Prostate gland (tissue), 2 donors: ENCODE results near the gene ZCCHC7. TPM values are rescaled to one million over a fixed set of nuclear protein-coding genes. Genes with fewer than 3 reads are reported as not detected.

ENCODE experiments used
- DNase-seq: peaks from one replicate; pipeline ENCODE4 v3.0.0-alpha.2; 2019; ENCODE audit warnings: low spot score
- H3K27ac ChIP-seq, 2 donors: fragments of 200-600 bp; sonication (generic); 2 replicates each; pipeline ENCODE4 v1.5.1; 2017 to 2019
- H3K27me3 ChIP-seq: fragments of 200-600 bp; sonication (generic); replicated peaks from 2 replicates; pipeline ENCODE4 v1.5.1; 2019; ENCODE audit not compliant: insufficient read depth
- H3K36me3 ChIP-seq, 2 donors: fragments of 200-600 bp; sonication (generic); 1 replicate in 1 of 2; 2 replicates in 1 of 2; pipeline versions ENCODE4 v1.5.1 to v1.8.1; 2017 to 2019
- H3K4me1 ChIP-seq: fragments of 200-600 bp; sonication (generic); replicated peaks from 2 replicates; pipeline ENCODE4 v1.5.1; 2019
- H3K4me3 ChIP-seq, 2 donors: fragments of 200-600 bp; sonication (generic); 2 replicates each; pipeline ENCODE4 v1.5.1; 2017 to 2019
- H3K9me3 ChIP-seq: fragments of 200-600 bp; sonication (generic); 2 replicates; pipeline ENCODE4 v1.5.1; 2017
- POLR2A ChIP-seq: fragments of 450-650 bp; IDR thresholded peaks from one replicate; pipeline ENCODE4 v1.6.1; 2016; ENCODE audit warnings: antibody characterized with exemption, mild to moderate bottlenecking
- POLR2AphosphoS5 ChIP-seq: sonication (generic); formaldehyde crosslinking; IDR thresholded peaks from one replicate; pipeline ENCODE4 v1.6.1; 2017; ENCODE audit warnings: antibody characterized with exemption
- WGBS: methylation state at CpG from one replicate; pipeline ENCODE4 v1.1.5; 2018; 5-methylcytosine and 5-hydroxymethylcytosine counted together
- intact Hi-C: fragments of 100-400 bp; cut with DNase I; formaldehyde crosslinking; loops from one replicate; pipeline ENCODE4 v1.14.2; 2022
- total RNA-seq, 2 donors: library from RNA; depleted of rRNA; stranded (reverse); fragments of >200 nt; gene quantifications; one replicate each; pipeline ENCODE4 v1.1.0, GENCODE V29; 2016
- TF ChIP-seq, protein P1 (sequence below), 4 experiments: fragments of 200-600 bp in 2 of 4; fragments of 450-650 bp in 2 of 4; sonication (generic) in 2 of 4; IDR thresholded peaks; 1 replicate in 3 of 4; 2 replicates in 1 of 4; pipeline ENCODE4 v1.5.1; 2016 to 2019; ENCODE audit warnings: antibody characterized with exemption in 4 of 4, mild to moderate bottlenecking in 2 of 4, moderate library complexity in 2 of 4

The ZCCHC7 gene
- total RNA-seq, 2 donors from 2014 or later, result 12.7 to 14.2 TPM

DNA sequence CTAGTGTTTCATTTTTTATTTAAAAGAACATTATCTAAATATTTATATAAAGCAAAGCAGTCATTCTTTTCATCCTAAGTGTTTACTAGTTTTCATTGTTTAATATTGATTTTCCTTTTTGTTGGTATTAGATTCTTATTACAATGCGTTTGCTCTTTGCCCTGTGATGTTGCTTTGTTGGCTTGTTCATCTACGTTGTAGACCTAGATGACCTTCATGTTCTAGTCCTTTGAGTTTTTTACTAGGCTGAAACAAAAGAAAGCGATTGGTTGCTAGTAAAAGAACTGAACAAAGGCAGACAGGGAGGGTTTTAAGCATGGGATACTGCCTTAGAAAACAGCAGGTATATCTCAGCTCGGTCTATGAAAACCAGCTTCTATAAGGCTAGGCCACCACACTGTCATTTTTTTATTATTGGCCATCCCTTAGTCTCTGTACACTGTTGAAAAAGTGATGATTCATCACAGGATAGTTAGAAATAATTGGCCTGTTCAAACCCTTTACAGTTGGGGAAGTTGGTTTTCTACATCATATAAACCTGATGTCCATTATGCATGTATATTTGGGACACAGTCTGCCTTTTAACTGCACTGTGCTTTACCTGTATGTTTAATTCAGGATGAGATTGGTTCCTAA, 119.0 kb downstream of the ZCCHC7 start:
- TF ChIP-seq, protein P1, sequence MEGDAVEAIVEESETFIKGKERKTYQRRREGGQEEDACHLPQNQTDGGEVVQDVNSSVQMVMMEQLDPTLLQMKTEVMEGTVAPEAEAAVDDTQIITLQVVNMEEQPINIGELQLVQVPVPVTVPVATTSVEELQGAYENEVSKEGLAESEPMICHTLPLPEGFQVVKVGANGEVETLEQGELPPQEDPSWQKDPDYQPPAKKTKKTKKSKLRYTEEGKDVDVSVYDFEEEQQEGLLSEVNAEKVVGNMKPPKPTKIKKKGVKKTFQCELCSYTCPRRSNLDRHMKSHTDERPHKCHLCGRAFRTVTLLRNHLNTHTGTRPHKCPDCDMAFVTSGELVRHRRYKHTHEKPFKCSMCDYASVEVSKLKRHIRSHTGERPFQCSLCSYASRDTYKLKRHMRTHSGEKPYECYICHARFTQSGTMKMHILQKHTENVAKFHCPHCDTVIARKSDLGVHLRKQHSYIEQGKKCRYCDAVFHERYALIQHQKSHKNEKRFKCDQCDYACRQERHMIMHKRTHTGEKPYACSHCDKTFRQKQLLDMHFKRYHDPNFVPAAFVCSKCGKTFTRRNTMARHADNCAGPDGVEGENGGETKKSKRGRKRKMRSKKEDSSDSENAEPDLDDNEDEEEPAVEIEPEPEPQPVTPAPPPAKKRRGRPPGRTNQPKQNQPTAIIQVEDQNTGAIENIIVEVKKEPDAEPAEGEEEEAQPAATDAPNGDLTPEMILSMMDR (IDR thresholded peaks at IDR 0.05), result no peak
- no peak for TF ChIP-seq POLR2AphosphoS5
- TF ChIP-seq POLR2A, result no peak
- H3K36me3 ChIP-seq, result no peaks in the 10 kb centered on the region
- no peaks in the 10 kb centered on the region for H3K9me3 ChIP-seq
- no peak overlapping the region for H3K4me3 ChIP-seq
- no peaks in the 10 kb centered on the region for H3K4me1 ChIP-seq
- 79% methylated on average over 4 of the region's 4 CpGs for WGBS
- no peaks in the 10 kb centered on the region for H3K27me3 ChIP-seq
- DNase-seq, result no peak
- H3K27ac ChIP-seq, result no peak overlapping the region
- intact Hi-C loops, result no loop called here

DNA sequence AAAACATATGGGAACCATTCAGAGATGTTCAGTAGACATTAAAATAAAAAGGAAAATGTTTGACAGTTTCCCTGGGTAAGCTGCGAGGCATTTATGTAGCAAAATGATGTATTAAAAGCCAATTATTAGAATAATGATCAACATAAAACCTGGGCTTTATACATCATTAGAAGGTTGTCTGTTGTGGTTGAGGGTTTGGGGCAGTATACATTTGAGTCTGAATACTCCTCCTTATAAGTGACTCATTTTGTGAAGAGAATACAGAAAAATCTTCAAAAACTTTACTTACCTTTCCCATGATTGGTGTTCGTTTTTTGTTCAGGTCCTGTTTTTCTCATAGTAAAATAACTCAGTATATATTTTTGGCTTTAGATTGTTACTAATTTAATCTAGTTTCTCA, 119.5 kb downstream of the ZCCHC7 start:
- intact Hi-C loops, result no loop called here
- H3K27ac ChIP-seq, result no peak overlapping the region
- H3K27me3 ChIP-seq, result no peaks in the 10 kb centered on the region
- 95% methylated on average over 2 of the region's 2 CpGs for WGBS
- DNase-seq, result no peak
- no peaks in the 10 kb centered on the region for H3K9me3 ChIP-seq
- no peaks in the 10 kb centered on the region for H3K4me1 ChIP-seq
- TF ChIP-seq POLR2AphosphoS5 (no peak), POLR2A (no peak)
- TF ChIP-seq, protein P1 (IDR thresholded peaks at IDR 0.05), result no peak
- no peak overlapping the region for H3K4me3 ChIP-seq
- no peaks in the 10 kb centered on the region for H3K36me3 ChIP-seq

DNA sequence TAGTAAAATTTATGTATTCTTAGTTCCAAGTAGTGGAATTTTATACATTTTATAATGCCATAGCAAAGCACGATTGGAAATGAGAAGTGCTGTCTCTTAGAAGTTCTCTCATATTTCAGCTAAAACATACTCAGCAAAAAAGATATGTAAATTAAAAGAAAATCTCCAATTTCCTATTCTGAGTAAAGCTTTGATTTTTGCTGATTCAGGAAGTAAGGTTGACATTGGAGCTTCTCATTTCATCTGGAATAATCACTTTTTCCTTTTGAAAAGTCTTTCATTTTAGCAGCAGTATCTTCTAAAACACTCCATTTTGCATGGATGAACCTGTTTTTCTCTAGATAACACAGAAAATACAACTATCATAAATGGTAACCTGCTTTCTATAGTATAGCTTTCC, 121.0 kb downstream of the ZCCHC7 start:
- 84% methylated on average over 1 of the region's 1 CpG for WGBS
- Histone ChIP-seq H3K27ac (no peak overlapping the region), H3K36me3 (no peaks in the 10 kb centered on the region), H3K27me3 (no peaks in the 10 kb centered on the region), H3K4me3 (no peak overlapping the region), H3K9me3 (no peaks in the 10 kb centered on the region), H3K4me1 (no peaks in the 10 kb centered on the region)
- TF ChIP-seq, protein P1 (IDR thresholded peaks at IDR 0.05), result no peak
- no peak for TF ChIP-seq POLR2A
- TF ChIP-seq POLR2AphosphoS5, result no peak
- no peak for DNase-seq
- intact Hi-C loops, result no loop called here

DNA sequence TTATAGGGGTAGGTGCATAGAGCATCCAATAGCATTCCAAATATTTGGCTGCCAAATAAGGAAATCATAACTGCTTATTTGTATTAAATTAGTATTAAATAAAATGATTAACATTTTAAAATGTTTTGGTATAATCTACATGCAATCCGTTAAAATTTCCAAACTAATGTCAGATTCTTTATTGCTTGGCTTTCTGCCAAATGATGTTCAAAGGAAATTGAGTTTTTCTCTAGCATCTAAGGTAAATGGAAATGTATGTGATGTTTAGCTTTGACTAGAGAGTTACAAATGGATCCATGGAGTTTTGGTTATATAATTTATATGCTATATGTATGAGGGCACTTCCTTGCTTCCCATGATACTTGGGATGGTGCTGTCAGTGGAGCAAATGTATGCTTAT, 121.7 kb downstream of the ZCCHC7 start:
- H3K4me3 ChIP-seq, result no peak overlapping the region
- intact Hi-C loops, result no loop called here
- H3K27me3 ChIP-seq, result no peaks in the 10 kb centered on the region
- H3K27ac ChIP-seq, result no peak overlapping the region
- no peak for DNase-seq
- no peaks in the 10 kb centered on the region for H3K36me3 ChIP-seq
- H3K4me1 ChIP-seq, result no peaks in the 10 kb centered on the region
- TF ChIP-seq, protein P1 (IDR thresholded peaks at IDR 0.05), result no peak
- TF ChIP-seq POLR2A (no peak), POLR2AphosphoS5 (no peak)
- 85% methylated on average over 1 of the region's 1 CpG for WGBS
- H3K9me3 ChIP-seq, result no peaks in the 10 kb centered on the region

DNA sequence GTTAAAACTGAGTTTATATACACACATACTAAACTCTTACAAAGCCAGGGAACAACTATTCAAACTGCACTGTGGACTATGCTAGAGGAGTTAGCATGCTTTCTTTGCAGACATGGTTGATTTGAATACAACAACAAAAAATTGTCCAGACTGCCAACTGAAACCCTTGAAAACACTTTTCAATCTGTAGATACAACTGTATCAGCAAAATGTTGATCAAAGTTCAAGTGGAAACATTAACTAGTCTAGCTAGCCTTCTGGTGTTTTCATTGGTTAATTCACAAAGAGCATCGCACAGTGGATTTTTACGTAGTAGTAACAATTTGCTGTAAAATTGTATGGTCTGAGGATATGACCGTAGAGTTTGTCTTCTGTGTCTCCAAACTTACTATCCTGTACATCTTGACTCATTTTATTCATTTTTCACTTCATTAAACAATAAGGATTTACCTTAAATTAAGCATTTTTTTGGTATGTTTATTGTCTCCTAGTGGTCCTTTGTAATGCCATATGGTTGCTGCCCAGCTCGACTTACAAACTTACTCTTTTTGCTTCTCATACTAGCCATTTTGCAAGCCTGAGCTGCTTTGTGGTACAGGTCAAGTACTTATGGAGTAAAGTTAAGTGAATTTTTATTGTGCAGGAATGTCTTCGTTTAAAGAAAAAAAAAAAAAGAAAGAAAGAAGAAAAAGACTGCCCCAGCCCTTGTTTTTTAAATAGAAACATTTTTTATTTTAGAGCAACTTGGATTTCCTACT, 123.4 kb downstream of the ZCCHC7 start:
- H3K4me1 ChIP-seq, result no peaks in the 10 kb centered on the region
- no peaks in the 10 kb centered on the region for H3K9me3 ChIP-seq
- no peaks in the 10 kb centered on the region for H3K27me3 ChIP-seq
- intact Hi-C loops, result no loop called here
- H3K27ac ChIP-seq, result no peak overlapping the region
- TF ChIP-seq, protein P1 (IDR thresholded peaks at IDR 0.05), result no peak
- TF ChIP-seq POLR2AphosphoS5, result no peak
- DNase-seq, result no peak
- 75% methylated on average over 5 of the region's 5 CpGs for WGBS
- H3K36me3 ChIP-seq, result no peaks in the 10 kb centered on the region
- H3K4me3 ChIP-seq, result no peak overlapping the region
